K562 (cell line): ENCODE data around the gene CPSF4. TPM values are rescaled to one million over a fixed set of nuclear protein-coding genes. Genes with fewer than 3 reads are reported as not detected.

Source experiments
- ATAC-seq: fragments of 200-7000 bp; cut with Tn5 transposase; 3 replicates; pipeline ENCODE4 v1.9.1; 2020; ENCODE audit warnings: moderate library complexity
- BruUV-seq: library from RNA; stranded (reverse); fragments of 400-500 nt; replicated peaks from 2 replicates; lab custom pipeline; 2021; lab: Mats Ljungman, UMichigan
- CTCF ChIA-PET: fragments of 300-600 bp; formaldehyde crosslinking; extraction: SDS; loops from one replicate; lab custom pipeline; 2021; ENCODE audit warnings: low intra/inter-chr PET ratio; lab: Yijun Ruan, JAX
- POLR2A ChIA-PET: fragments of 300-600, 350-650 bp; sonication (Branson Sonifier 250); formaldehyde crosslinking; extraction: SDS; loops from one replicate; lab custom pipeline; 2021; ENCODE audit warnings: antibody characterized with exemption, inconsistent platforms; lab: Yijun Ruan, JAX
- DNase-seq, 4 experiments: peaks; one replicate each; pipeline versions ENCODE4 v3.0.0 to v3.0.0-alpha.2; 2011 to 2018; ENCODE audit warnings: low spot score in 3 of 4, mixed read lengths in 3 of 4; ENCODE audit errors: extremely low read depth in 1 of 4
- FAIRE-seq: peaks from 2 replicates; lab custom pipeline; 2011; peaks lifted over from hg19 to GRCh38; lab: Jason Lieb, UNC
- H2AFZ ChIP-seq: 2 replicates; pipeline ENCODE4 v1.6.0; 2011; ENCODE audit warnings: low read depth, low read length, control low read depth, inconsistent platforms
- H3K27ac ChIP-seq: fragments of 200-600 bp; 3 replicates; pipeline ENCODE4 v1.8.0; 2011; ENCODE audit warnings: low read depth, mild to moderate bottlenecking, control low read depth, inconsistent platforms, low read length, moderate library complexity, mixed read lengths; ENCODE audit errors: extremely low read depth
- H3K27me3 ChIP-seq, 2 experiments: fragments of 300-600 bp in 1 of 2; 2 replicates in 1 of 2; 3 replicates in 1 of 2; pipeline versions ENCODE4 v1.6.0 to v1.8.0; 2011; ENCODE audit warnings: inconsistent platforms in 2 of 2, low read length in 2 of 2, mild to moderate bottlenecking in 1 of 2, mixed read lengths in 1 of 2, moderate library complexity in 1 of 2; ENCODE audit not compliant: control insufficient read depth in 2 of 2, insufficient read depth in 2 of 2
- H3K36me3 ChIP-seq: fragments of 300-600 bp; 3 replicates; pipeline ENCODE4 v1.8.0; 2011; ENCODE audit warnings: mild to moderate bottlenecking, low read length, inconsistent platforms; ENCODE audit not compliant: control insufficient read depth, insufficient read depth
- H3K4me1 ChIP-seq, 2 experiments: fragments of 200-600 bp in 1 of 2; replicated peaks in 1 of 2; 2 replicates in 1 of 2; 3 replicates in 1 of 2; pipeline versions ENCODE4 v1.5.1 to v1.8.0; 2011; ENCODE audit warnings: inconsistent platforms in 2 of 2, low read length in 2 of 2, mild to moderate bottlenecking in 1 of 2, mixed read lengths in 1 of 2, moderate library complexity in 1 of 2; ENCODE audit not compliant: control insufficient read depth in 2 of 2, insufficient read depth in 2 of 2
- H3K4me2 ChIP-seq: 2 replicates; pipeline ENCODE4 v1.6.1; 2011; ENCODE audit warnings: low read length, control low read depth, inconsistent platforms, mixed read lengths; ENCODE audit not compliant: insufficient read depth
- H3K4me3 ChIP-seq: fragments of 200-600 bp; sonication (generic), shearing (Covaris generic); 2 replicates; pipeline ENCODE4 v1.5.1; 2016; ENCODE audit warnings: control low read depth, inconsistent platforms
- H3K79me2 ChIP-seq: fragments of 200-600 bp; 3 replicates; pipeline ENCODE4 v1.8.0; 2011; ENCODE audit warnings: low read length, inconsistent platforms; ENCODE audit not compliant: control insufficient read depth, insufficient read depth
- H3K9ac ChIP-seq, 2 experiments: 2 replicates each; pipeline versions ENCODE4 v1.6.0 to v1.6.1; 2011; ENCODE audit warnings: low read depth in 2 of 2, low read length in 2 of 2, control low read depth in 1 of 2, inconsistent platforms in 1 of 2, mild to moderate bottlenecking in 1 of 2, mixed read lengths in 1 of 2; ENCODE audit not compliant: insufficient read depth in 1 of 2
- H3K9me1 ChIP-seq: one replicate; pipeline ENCODE4 v1.6.0; 2011; ENCODE audit warnings: inconsistent platforms, mild to moderate bottlenecking, low read length, moderate library complexity; ENCODE audit not compliant: control insufficient read depth, insufficient read depth
- H3K9me3 ChIP-seq: replicated peaks from 2 replicates; pipeline ENCODE4 v1.5.1; 2011; ENCODE audit warnings: low read depth, low read length, inconsistent platforms; ENCODE audit not compliant: control insufficient read depth, insufficient read depth
- H4K20me1 ChIP-seq: replicated peaks from 2 replicates; pipeline ENCODE4 v1.6.1; 2011; ENCODE audit warnings: low read length, inconsistent platforms, mixed read lengths; ENCODE audit not compliant: control insufficient read depth, insufficient read depth
- ATF2 ChIP-seq: sonication (generic); formaldehyde crosslinking; IDR thresholded peaks from 2 replicates; pipeline ENCODE4 v1.8.1; 2022; ENCODE audit warnings: missing genetic modification reagents
- CAMTA2 ChIP-seq: fragments of 250-450 bp; sonication (Bioruptor Pico); conservative IDR thresholded peaks from 2 replicates; pipeline ENCODE4 v1.5.1; 2022
- CBFA2T3 ChIP-seq: fragments of 450-650 bp; IDR thresholded peaks from 2 replicates; pipeline ENCODE4 v1.6.1; 2017
- CCAR2 ChIP-seq: fragments of 200-400 bp; formaldehyde crosslinking; IDR thresholded peaks from 2 replicates; pipeline ENCODE4 v1.6.1; 2017; ENCODE audit warnings: mild to moderate bottlenecking, low read depth, low read length
- CTBP1 ChIP-seq: fragments of 450-650 bp; IDR thresholded peaks from 2 replicates; pipeline ENCODE4 v1.6.1; 2016; ENCODE audit warnings: borderline replicate concordance
- E2F5 ChIP-seq: sonication (generic); formaldehyde crosslinking; IDR thresholded peaks from 2 replicates; pipeline ENCODE4 v1.8.0; 2022; ENCODE audit warnings: mild to moderate bottlenecking, missing genetic modification reagents
- EWSR1 ChIP-seq: fragments of 450-650 bp; IDR thresholded peaks from 2 replicates; pipeline ENCODE4 v1.6.1; 2018; ENCODE audit warnings: borderline replicate concordance, mild to moderate bottlenecking, low read depth, moderate library complexity; ENCODE audit not compliant: partially characterized antibody
- HDGF ChIP-seq: fragments of 450-650 bp; IDR thresholded peaks from 2 replicates; pipeline ENCODE4 v1.6.1; 2016
- HMG20A ChIP-seq: fragments of 450-650 bp; formaldehyde crosslinking; conservative IDR thresholded peaks from 2 replicates; pipeline ENCODE4 v1.4.0; 2020; ENCODE audit warnings: mild to moderate bottlenecking, mixed read lengths
- HNRNPLL ChIP-seq: fragments of 200-400 bp; formaldehyde crosslinking; IDR thresholded peaks from 2 replicates; pipeline ENCODE4 v1.6.1; 2017; ENCODE audit warnings: low read length, low read depth, mild to moderate bottlenecking; ENCODE audit not compliant: poor library complexity, severe bottlenecking
- HSF4 ChIP-seq: fragments of 250-450 bp; sonication (Bioruptor Pico); IDR thresholded peaks from 2 replicates; pipeline ENCODE4 v2.1.2; 2022; ENCODE audit warnings: mild to moderate bottlenecking, moderate library complexity, borderline replicate concordance
- MAFF ChIP-seq: IDR thresholded peaks from 2 replicates; pipeline ENCODE4 v1.6.1; 2012; ENCODE audit warnings: low read length, improper control_type of control experiment
- MECOM ChIP-seq: fragments of 250-450 bp; sonication (Bioruptor Pico); IDR thresholded peaks from 2 replicates; pipeline ENCODE4 v1.8.0; 2022; ENCODE audit warnings: inconsistent platforms
- MTA2 ChIP-seq: fragments of 450-650 bp; IDR thresholded peaks from 2 replicates; pipeline ENCODE4 v1.6.1; 2016; ENCODE audit warnings: low read depth
- POLR3G ChIP-seq: IDR thresholded peaks from 2 replicates; pipeline ENCODE4 v1.6.1; 2011; ENCODE audit not compliant: insufficient read length, insufficient replicate concordance; ENCODE audit errors: extremely low read depth
- RAD21 ChIP-seq, 2 experiments: fragments of 250-450 bp in 1 of 2; fragments of 450-650 bp in 1 of 2; sonication (Bioruptor Pico) in 1 of 2; formaldehyde crosslinking in 1 of 2; IDR thresholded peaks in 1 of 2; conservative IDR thresholded peaks in 1 of 2; 2 replicates each; pipeline versions ENCODE4 v1.4.0 to v1.8.0; 2020 to 2022; ENCODE audit warnings: mild to moderate bottlenecking in 2 of 2, moderate library complexity in 1 of 2
- RBM34 ChIP-seq: fragments of 200-400 bp; formaldehyde crosslinking; IDR thresholded peaks from 2 replicates; pipeline ENCODE4 v1.6.1; 2018; ENCODE audit warnings: low read length, borderline replicate concordance; ENCODE audit not compliant: insufficient read depth
- RCOR1 ChIP-seq, 2 experiments: IDR thresholded peaks; 2 replicates each; pipeline ENCODE4 v1.6.1; 2012; ENCODE audit warnings: low read depth in 2 of 2, low read length in 2 of 2, borderline replicate concordance in 1 of 2, improper control_type of control experiment in 1 of 2
- SIRT6 ChIP-seq: IDR thresholded peaks from one replicate; pipeline ENCODE4 v1.6.1; 2012; ENCODE audit warnings: low read depth, mild to moderate bottlenecking, control low read depth, inconsistent platforms, low read length, moderate library complexity
- SMARCE1 ChIP-seq: fragments of 450-650 bp; IDR thresholded peaks from 2 replicates; pipeline ENCODE4 v1.7.1; 2016; ENCODE audit warnings: mild to moderate bottlenecking
- XRCC5 ChIP-seq: fragments of 200-400 bp; formaldehyde crosslinking; IDR thresholded peaks from 2 replicates; pipeline ENCODE4 v1.6.1; 2017; ENCODE audit warnings: low read depth, mild to moderate bottlenecking, low read length
- ZNF184 ChIP-seq: sonication (generic); formaldehyde crosslinking; IDR thresholded peaks from 2 replicates; pipeline ENCODE4 v1.5.0; 2020; ENCODE audit warnings: missing genetic modification reagents
- ZNF23 ChIP-seq: fragments of 250-450 bp; sonication (Bioruptor Pico); IDR thresholded peaks from 2 replicates; pipeline ENCODE4 v1.4.0; 2020; ENCODE audit warnings: mild to moderate bottlenecking
- ZNF239 ChIP-seq: fragments of 250-450 bp; sonication (Bioruptor Pico); IDR thresholded peaks from 2 replicates; pipeline ENCODE4 v1.4.0; 2020; ENCODE audit warnings: mild to moderate bottlenecking
- ZNF77 ChIP-seq: fragments of 250-450 bp; sonication (Bioruptor Pico); IDR thresholded peaks from 2 replicates; pipeline ENCODE4 v1.5.0; 2020
- WGBS: fragments of 100-300 bp; shearing (Covaris generic); methylation state at CpG from one replicate; pipeline ENCODE4 v1.1.6; 2016; ENCODE audit warnings: low coverage, mixed read lengths; ENCODE audit not compliant: insufficient coverage; ENCODE audit errors: missing lambda C conversion rate; 5-methylcytosine and 5-hydroxymethylcytosine counted together
- in situ Hi-C: fragments of 300-500 bp; cut with MboI; formaldehyde crosslinking; loops from 4 replicates; pipeline ENCODE4 v1.15.0; 2018; ENCODE audit warnings: inconsistent platforms, mixed read lengths
- intact Hi-C: fragments of 100-400 bp; cut with micrococcal nuclease; formaldehyde crosslinking; loops from 2 replicates; pipeline ENCODE4 v1.14.2; 2022
- polyA plus RNA-seq, 8 experiments: library from polyadenylated mRNA; depleted of rRNA in 4 of 8; stranded (reverse) in 5 of 8; unstranded in 3 of 8; fragments of >200 nt; fragmentation: Nextera tagmentation in 2 of 8; fragmentation: Illumina TruSeq in 1 of 8; extraction: Ambion mirVana in 2 of 8; extraction: Trizol in 1 of 8; gene quantifications; 2 replicates each; pipeline versions ENCODE4 v1.2.1 to v1.2.3, GENCODE V29; 2011 to 2014; ENCODE audit warnings: inconsistent platforms in 1 of 8, missing spikeins in 1 of 8
- total RNA-seq, 7 experiments: library from RNA; depleted of rRNA in 6 of 7; stranded (reverse); fragments of >200 nt in 6 of 7; fragmentation: Illumina TruSeq in 2 of 7; extraction: Trizol in 2 of 7; gene quantifications; 2 replicates each; pipeline versions ENCODE4 v1.2.1 to v1.2.3, GENCODE V29; 2011 to 2021; ENCODE audit warnings: low replicate concordance in 1 of 7

The CPSF4 gene
- total and polyA plus RNA-seq, 9 of the 15 experiments (the other 6 are each of a cell fraction or from before 2014, with no cell fraction given), result 16.9 to 118 (median 71.7) TPM

GRCh38 chr7:99422186-99422585, 16.6 kb upstream of the CPSF4 start:
- Histone ChIP-seq H3K36me3 (peaks cover 86% of the 10 kb centered on the region), H3K9ac (peak overlapping the region in 1 of 2 experiments; percentile 79; a peak in 2 of 4 replicates), H3K79me2 (peaks cover 9% of the 10 kb centered on the region; the same call in 1 of the 3 replicates), H3K27me3 (no peaks in the 10 kb centered on the region), H3K4me3 (no peak overlapping the region), H3K4me2 (peak overlapping the region; percentile 38; the same call in 1 of the 2 replicates), H4K20me1 (peaks cover 11% of the 10 kb centered on the region), H3K9me3 (no peaks in the 10 kb centered on the region), H2AFZ (no peak overlapping the region), H3K9me1 (peaks cover 8% of the 10 kb centered on the region), H3K27ac (peak overlapping the region; percentile 10), H3K4me1 (peaks cover 9 to 35% of the 10 kb centered on the region in 2 experiments; a peak in 4 of 5 replicates)
- DNase-seq (peak in 2 of 4 experiments; percentile 73 to 74), ATAC-seq (peak; percentile 86), FAIRE-seq (peak; percentile 96)
- CTCF ChIA-PET, result no interaction called here
- BruUV-seq, result no TSS peak
- in situ Hi-C loops (no loop called here), intact Hi-C loops (no loop called here)
- POLR2A ChIA-PET, result interaction anchor here (0.9 to 2.4 kb wide), 4 partner anchors 8 to 23 kb away, joined by 3 to 11 read pairs (median 5); partner anchors contain the start of genes BUD31 and PDAP1
- WGBS, result 41% methylated on average over 11 of the region's 11 CpGs
- TF ChIP-seq SMARCE1 (no peak), ZNF184 (CRISPR knock-in tag) (no peak), MECOM (CRISPR knock-in tag) (no peak), ATF2 (no peak), RBM34 (no peak), CTBP1 (peak; percentile 50; the same call in 1 of the 2 replicates), HSF4 (CRISPR knock-in tag) (no peak), HMG20A (no peak), ZNF239 (no peak), EWSR1 (no peak), CAMTA2 (CRISPR knock-in tag) (no peak), CCAR2 (no peak), ZNF23 (CRISPR knock-in tag) (no peak), CBFA2T3 (peak; percentile 30; the same call in 1 of the 2 replicates), XRCC5 (no peak), MTA2 (no peak), RCOR1 (IDR thresholded peaks at IDR 0.05; ENCODE audit: borderline replicate concordance in 1 of 2, low read depth in 2 of 2, low read length in 2 of 2) (peak in 1 of 2 experiments; percentile 56; a peak in 1 of 4 replicates), HNRNPLL (no peak), MAFF (peak; percentile 80), HDGF (no peak), E2F5 (CRISPR knock-in tag) (no peak), SIRT6 (no peak), POLR3G (no peak), RAD21 (CRISPR knock-in tag; conservative IDR thresholded peaks at IDR 0.05 in 1 of 2, IDR thresholded peaks at IDR 0.05 in 1 of 2) (no peak), ZNF77 (no peak)
